Thyroid gland (tissue), 4 donors: Measurements from ENCODE around the gene SAMD14. TPM values are rescaled to one million over a fixed set of nuclear protein-coding genes. Genes with fewer than 3 reads are reported as not detected.
A peak's percentile ranks its signal among the peaks of the same experiment; 100 is the strongest.

Experiments
- DNase-seq, 2 donors: peaks; one replicate each; pipeline ENCODE4 v3.0.0-alpha.2; 2019
- H3K27ac ChIP-seq, 3 donors: fragments of 200-600 bp; sonication (generic); 1 replicate in 2 of 3; 2 replicates in 1 of 3; pipeline ENCODE4 v1.5.1; 2016 to 2019; ENCODE audit warnings: mild to moderate bottlenecking in 1 of 3, moderate library complexity in 1 of 3
- H3K27me3 ChIP-seq: fragments of 200-600 bp; sonication (generic); one replicate; pipeline ENCODE4 v1.5.1; 2019
- H3K36me3 ChIP-seq, 2 donors: fragments of 200-600 bp; sonication (generic); one replicate each; pipeline ENCODE4 v1.5.1; 2016 to 2019
- H3K4me1 ChIP-seq, 2 donors: fragments of 200-600 bp; sonication (generic); one replicate each; pipeline ENCODE4 v1.5.1; 2017 to 2019
- H3K4me3 ChIP-seq, 3 donors: fragments of 200-600 bp; sonication (generic); replicated peaks in 1 of 3; 1 replicate in 2 of 3; 2 replicates in 1 of 3; pipeline ENCODE4 v1.5.1; 2016; ENCODE audit warnings: mild to moderate bottlenecking in 1 of 3
- H3K9me3 ChIP-seq: fragments of 200-600 bp; sonication (generic); one replicate; pipeline ENCODE4 v1.5.1; 2017
- CTCF ChIP-seq, 6 experiments: fragments of 200-600 bp in 3 of 6; fragments of 450-650 bp in 3 of 6; sonication (generic) in 3 of 6; IDR thresholded peaks; one replicate each; pipeline ENCODE4 v1.5.1; 2016 to 2019; ENCODE audit warnings: antibody characterized with exemption in 6 of 6, mild to moderate bottlenecking in 2 of 6, inconsistent platforms in 1 of 6, moderate library complexity in 1 of 6
- POLR2A ChIP-seq, 2 donors: fragments of 450-650 bp; IDR thresholded peaks; one replicate each; pipeline ENCODE4 v1.6.1; 2017; ENCODE audit warnings: antibody characterized with exemption in 2 of 2, mild to moderate bottlenecking in 2 of 2, moderate library complexity in 1 of 2
- WGBS, 2 donors: methylation state at CpG; one replicate each; pipeline ENCODE4 v1.1.5; 2017; 5-methylcytosine and 5-hydroxymethylcytosine counted together
- intact Hi-C: fragments of 100-400 bp; cut with DNase I; formaldehyde crosslinking; loops from one replicate; pipeline ENCODE4 v1.15.1; 2023
- total RNA-seq, 4 donors: library from RNA; depleted of rRNA; stranded (reverse); fragments of >200 nt; gene quantifications; one replicate each; pipeline ENCODE4 v1.2.3, GENCODE V29; 2016

Gene SAMD14
- total RNA-seq, 4 donors from 2014 or later, result 0.24 to 0.81 (median 0.58) TPM

DNA sequence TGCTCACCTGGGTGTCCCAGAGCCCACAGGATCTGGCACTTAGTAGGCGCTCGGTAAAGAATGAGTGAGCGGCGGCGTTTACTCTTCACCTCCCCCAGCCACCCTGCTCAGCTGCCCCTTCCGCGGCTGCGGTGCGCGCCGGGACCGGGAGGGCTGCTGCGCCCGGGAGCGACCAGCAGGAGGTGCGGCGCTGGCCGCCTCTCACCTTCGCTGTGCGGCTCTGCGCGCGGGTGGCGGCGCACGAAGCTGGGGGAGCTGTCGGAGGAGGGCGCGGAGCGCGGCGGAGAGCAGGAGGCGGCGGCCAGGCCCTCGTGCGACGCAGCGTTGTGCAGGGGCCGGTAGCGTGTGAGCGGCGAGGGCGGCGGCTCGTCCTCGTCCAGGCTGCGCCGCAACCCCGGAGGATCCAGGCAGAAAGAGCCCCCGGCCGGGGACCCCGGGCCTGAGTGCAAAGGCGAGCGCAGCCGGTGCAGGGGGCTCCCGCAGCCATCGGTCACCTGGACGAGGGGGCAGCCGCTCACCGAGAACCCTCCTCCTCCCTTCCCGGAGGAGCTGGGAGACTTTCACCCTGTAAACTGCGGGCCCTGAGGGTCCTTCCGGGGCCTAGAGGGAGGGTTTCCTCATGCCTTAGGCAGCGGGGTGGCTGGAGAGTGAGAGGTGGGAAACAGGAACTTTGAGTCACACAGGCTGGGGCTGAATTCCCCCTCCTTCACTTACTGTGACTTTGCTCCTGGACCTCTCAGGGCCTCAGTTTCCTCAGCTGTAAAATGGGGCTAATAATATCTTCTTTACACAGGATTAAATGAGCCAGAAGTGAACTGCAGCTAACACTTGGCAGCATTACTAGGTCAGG lies 12.5 kb downstream of the SAMD14 start:
- WGBS, 2 donors, result 27 to 30% methylated on average over 13 to 24 of the region's 64 CpGs
- Histone ChIP-seq H3K9me3 (no peaks in the 10 kb centered on the region), H3K27ac (no peak overlapping the region), H3K27me3 (no peaks in the 10 kb centered on the region), H3K36me3 (no peaks in the 10 kb centered on the region), H3K4me1 (peaks cover 7 to 11% of the 10 kb centered on the region in 2 donors), H3K4me3 (no peak overlapping the region)
- intact Hi-C loops, result loop anchor here (10.0 kb wide), 1 partner anchor 177 kb away; no protein-coding TSS in a partner anchor
- peak; percentile 64 to 66 for DNase-seq
- TF ChIP-seq POLR2A (IDR thresholded peaks at IDR 0.05) (no peak), CTCF (IDR thresholded peaks at IDR 0.05) (peak in 5 of 6 experiments; percentile 35 to 76 (median 69))

GRCh38 chr17:50115756-50116155 lies 14.2 kb downstream of the SAMD14 start:
- no peak overlapping the region for H3K4me3 ChIP-seq
- H3K9me3 ChIP-seq, result no peaks in the 10 kb centered on the region
- peaks cover 7 to 25% of the 10 kb centered on the region in 2 donors for H3K4me1 ChIP-seq
- no peak overlapping the region for H3K27ac ChIP-seq
- H3K36me3 ChIP-seq, result no peaks in the 10 kb centered on the region
- no peaks in the 10 kb centered on the region for H3K27me3 ChIP-seq
- WGBS, 2 donors, result 53 to 60% methylated on average over 10 to 14 of the region's 17 CpGs
- TF ChIP-seq CTCF (IDR thresholded peaks at IDR 0.05), result no peak
- DNase-seq, result no peak
- intact Hi-C loops, result loop anchor here (10.0 kb wide), 1 partner anchor 179 kb away; no protein-coding TSS in a partner anchor

DNA sequence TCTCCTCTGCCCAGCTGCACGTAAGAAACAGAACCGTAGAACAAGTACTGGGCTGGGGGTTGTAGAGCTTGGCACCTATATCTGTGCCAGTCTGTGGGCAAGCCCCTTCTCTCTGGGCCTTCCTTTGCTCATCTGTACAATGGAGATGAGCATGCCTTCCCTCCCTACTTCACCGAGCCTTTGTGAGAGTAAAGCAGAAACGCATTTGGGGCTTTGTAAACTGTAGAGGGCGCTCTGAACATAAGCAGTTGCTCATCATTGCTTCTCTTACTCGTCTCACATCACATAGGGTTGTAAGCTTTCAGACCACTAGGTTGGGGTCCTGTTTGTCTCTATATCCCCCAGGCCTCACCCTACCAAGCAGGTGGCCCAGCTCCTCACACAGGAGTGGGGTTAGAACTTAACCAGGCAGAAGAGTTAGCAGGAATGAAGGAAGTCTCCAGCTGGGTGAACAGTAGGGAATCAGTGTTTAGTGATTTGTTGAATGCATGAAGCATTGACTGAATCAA lies 15.1 kb downstream of the SAMD14 start:
- H3K4me1 ChIP-seq, result peaks cover 7 to 25% of the 10 kb centered on the region in 2 donors
- intact Hi-C loops, result loop anchor here (5.0 to 10.0 kb wide), 2 partner anchors 32 to 180 kb away; no protein-coding TSS in a partner anchor

DNA sequence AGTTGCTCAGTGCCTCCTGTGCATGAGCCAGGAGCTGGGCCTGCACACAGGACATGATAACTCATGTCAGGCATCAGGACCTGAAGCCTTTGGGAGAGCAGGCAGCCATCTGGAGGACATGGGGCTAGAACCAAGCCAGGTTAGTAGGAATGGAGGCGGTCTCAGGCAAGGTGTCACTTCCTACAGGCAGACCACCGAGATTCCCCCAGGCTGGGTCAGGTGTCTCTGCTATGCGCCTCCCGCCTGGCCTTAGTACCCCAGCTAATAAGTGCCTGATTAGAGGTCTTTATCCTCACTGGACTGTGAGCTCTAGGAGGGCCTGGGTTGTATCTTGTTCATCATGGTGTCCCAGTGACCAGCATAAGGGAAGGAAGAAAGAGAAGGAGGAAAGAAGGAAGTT lies 15.6 kb downstream of the SAMD14 start:
- 87 to 90% methylated on average over 4 of the region's 4 CpGs for WGBS, 2 donors
- no peaks in the 10 kb centered on the region for H3K27me3 ChIP-seq
- H3K4me3 ChIP-seq, result no peak overlapping the region
- H3K9me3 ChIP-seq, result no peaks in the 10 kb centered on the region
- intact Hi-C loops, result loop anchor here (5.0 to 10.0 kb wide), 2 partner anchors 33 to 180 kb away; no protein-coding TSS in a partner anchor
- no peak for TF ChIP-seq POLR2A (IDR thresholded peaks at IDR 0.05)
- no peak for TF ChIP-seq CTCF (IDR thresholded peaks at IDR 0.05)
- H3K4me1 ChIP-seq, result peaks cover 7 to 25% of the 10 kb centered on the region in 2 donors
- no peak for DNase-seq
- H3K27ac ChIP-seq, result no peak overlapping the region
- peaks cover under 1 to 7% of the 10 kb centered on the region in 2 donors for H3K36me3 ChIP-seq

More for the DNA sequence above, 15.1 kb downstream of the SAMD14 start:
- no peak overlapping the region for H3K27ac ChIP-seq
- 22 to 27% methylated on average over 6 of the region's 6 CpGs for WGBS, 2 donors
- H3K4me3 ChIP-seq, result no peak overlapping the region
- peaks cover 0 to 2% of the 10 kb centered on the region in 2 donors for H3K36me3 ChIP-seq
- TF ChIP-seq CTCF (IDR thresholded peaks at IDR 0.05) (peak in 3 of 6 experiments; percentile 16 to 40 (median 27)), POLR2A (IDR thresholded peaks at IDR 0.05) (no peak)
- no peaks in the 10 kb centered on the region for H3K27me3 ChIP-seq
- H3K9me3 ChIP-seq, result no peaks in the 10 kb centered on the region
- DNase-seq, result no peak
